Activated naive CD4-positive, alpha-beta T cell treated with anti-CD3 and anti-CD28 coated beads, Interleukin-2, amount 50 U/mL, for 16 hours (primary cell): ENCODE measurements around the gene HNRNPH1.

Experiments
- DNase-seq: peaks from one replicate; pipeline ENCODE4 v3.0.0-alpha.2; 2020

HNRNPH1 gene

DNA sequence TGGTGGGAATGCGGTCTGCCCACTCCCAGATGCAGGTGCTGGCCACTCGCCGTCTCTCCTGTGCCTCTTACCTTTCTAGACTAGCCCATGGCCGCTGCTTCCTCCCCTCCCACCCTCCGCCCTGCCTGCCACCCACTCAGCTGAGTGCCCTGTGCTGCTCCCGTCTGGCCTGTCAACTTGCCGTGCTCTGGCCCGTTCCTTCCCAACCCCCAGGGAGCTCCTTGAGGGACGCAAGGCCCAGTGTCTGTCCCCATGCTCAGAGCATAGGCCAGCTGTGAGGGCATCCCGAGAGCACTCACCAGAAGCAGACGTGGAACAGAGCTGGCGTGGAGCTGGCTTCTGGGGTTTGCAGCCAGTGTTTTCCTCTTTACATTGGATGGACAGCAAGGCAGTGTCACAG lies 20.2 kb downstream of the HNRNPH1 start:
- no peak for DNase-seq

DNA sequence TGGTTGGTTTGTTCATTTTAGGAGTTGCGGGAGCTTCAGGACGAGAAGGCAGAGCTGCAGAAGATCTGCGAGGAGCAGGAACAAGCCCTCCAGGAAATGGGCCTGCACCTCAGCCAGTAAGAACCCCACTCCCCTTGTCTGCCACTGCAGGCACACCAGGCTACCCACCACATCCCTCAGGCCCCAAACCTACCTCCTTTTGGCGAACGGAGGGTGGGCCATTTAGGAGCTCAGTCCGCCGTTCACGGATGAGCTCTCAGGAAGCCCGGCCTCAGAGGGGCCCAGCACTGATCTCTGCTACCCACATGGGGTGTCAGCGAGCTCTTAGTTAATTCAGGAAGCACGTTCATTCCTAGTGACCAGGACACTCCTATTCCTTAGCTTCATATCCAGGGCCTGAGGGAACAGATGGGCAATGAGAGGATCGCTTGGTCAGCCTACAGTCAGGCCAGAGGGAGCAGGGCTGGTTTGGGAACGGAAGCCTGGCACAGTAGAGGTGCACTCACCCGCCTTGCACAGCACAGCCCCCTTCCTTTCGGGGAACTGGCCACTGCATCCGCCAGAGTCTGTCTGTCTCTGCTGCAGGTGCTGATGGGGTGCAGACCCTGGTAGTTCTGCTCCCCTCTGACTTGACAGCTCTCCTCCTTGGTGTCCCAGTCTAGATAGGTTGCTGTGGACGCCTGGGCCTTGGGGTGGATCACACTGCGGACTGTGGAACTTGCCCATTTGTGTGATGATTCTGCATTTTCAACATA lies 21.4 kb downstream of the HNRNPH1 start:
- no peak for DNase-seq

DNA sequence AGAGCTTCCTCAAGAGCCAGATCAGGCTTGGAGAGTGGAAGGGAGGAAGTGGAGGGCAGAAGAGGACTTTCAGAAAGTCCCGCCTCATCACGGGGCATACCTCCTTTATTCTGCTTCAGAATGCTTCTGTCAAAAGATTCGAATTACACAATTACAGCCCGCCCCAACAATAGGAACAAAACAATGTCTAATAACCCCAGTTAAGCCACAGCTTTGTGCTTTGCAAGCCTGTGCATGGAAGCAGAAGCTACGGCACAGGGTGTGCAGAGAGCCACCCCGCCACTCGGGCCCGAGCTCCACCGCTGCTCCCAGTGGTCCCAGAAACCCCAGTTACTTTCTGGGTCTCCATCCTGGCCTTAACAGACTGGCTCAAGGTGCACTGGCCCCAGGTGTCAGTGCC lies 23.5 kb downstream of the HNRNPH1 start:
- no peak for DNase-seq

DNA sequence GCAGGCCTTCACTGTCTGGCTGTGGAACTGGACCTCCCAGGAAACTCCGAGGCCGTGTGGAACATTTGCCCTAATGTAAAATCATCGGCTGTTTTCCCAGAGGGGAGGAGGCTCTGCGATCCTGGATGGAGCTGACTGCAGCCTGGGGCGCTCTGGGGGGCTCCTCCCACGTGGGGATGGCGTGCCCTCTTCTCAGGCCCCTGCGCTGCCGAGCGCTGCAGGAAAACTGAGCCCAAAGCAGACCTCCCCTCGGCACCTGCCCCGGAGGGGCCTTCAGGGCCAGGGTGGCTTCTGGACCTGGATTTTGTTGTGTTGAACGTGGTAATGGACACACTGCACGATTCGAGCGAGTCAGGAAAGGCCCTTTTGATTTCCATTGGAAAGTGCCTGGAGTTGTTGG lies 23.9 kb downstream of the HNRNPH1 start:
- no peak for DNase-seq

DNA sequence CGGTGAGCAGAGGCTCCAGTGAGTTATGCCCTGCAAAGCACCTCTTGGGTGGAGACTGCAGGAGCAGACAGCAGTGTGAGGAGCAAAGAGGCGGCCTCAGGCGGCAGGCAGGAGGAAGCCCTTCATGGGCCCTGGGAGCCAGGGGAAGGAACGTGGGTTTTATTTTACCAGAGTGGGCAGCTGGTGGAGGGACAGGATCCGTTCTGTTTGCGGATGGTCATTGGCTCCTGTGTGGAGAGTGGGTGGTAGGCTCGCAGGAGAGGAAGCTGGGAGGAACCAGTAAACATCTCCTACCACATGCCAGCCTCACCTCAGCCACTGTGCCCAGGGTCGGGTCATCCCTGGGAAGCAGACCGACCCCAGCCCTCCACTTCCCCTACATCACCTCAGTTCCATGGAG lies 24.4 kb downstream of the HNRNPH1 start:
- no peak for DNase-seq

DNA sequence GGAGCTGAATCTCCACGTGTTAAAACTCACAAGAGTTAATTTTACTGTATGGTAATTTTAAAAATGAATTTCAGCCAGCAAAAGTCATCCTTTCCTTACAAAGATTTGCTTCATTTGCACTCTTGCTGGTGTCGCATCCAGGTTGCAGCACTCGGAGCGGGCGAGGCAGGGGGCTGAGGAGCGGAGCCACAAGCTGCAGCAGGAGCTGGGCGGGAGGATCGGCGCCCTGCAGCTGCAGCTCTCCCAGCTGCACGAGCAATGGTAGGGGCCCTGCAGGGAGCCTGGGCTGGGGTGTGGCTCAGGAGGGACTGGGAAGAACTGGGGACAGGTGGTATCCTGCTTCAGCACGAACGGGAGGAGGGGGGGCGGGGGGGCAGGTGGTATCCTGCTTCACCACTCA lies 27.1 kb downstream of the HNRNPH1 start:
- DNase-seq: no peak

DNA sequence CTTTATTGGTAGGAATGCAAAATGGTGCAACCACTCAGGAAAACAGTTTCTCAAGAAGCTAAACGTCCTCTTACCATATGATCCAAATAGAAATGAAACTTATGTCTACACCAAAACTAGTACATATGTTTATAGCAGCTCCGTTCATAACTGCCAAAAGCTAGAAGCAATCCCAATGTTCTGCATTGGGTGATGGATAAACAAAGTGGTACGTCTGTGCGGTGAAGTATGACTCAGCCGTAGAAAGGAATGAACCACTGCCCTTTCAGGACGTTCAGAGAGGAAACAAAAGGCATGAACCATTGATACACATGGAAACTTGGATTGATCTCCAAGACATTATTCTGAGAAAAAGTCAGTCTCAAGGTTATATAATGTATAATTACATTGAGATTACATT lies 27.6 kb downstream of the HNRNPH1 start:
- no peak for DNase-seq

DNA sequence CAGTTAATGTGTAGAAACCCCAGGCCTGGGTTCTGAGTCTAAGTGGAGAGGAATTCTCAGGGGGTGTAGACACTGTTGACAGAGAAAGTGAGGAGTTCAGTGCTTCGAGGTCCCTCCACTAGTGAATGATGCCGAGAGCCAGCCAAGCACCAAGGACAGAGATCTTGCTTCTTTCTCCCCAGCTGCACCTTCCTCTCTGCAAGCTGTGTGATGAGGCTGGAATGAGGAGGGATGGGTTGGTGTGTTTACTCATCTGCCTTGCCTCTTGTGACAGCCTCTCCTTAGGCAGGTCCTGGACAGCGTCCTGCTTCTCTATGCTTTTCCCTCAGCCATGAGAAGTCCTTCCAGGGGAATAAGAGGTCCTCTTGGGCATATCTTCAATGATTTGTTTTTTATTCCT lies 35.3 kb downstream of the HNRNPH1 start:
- DNase-seq: no peak

DNA sequence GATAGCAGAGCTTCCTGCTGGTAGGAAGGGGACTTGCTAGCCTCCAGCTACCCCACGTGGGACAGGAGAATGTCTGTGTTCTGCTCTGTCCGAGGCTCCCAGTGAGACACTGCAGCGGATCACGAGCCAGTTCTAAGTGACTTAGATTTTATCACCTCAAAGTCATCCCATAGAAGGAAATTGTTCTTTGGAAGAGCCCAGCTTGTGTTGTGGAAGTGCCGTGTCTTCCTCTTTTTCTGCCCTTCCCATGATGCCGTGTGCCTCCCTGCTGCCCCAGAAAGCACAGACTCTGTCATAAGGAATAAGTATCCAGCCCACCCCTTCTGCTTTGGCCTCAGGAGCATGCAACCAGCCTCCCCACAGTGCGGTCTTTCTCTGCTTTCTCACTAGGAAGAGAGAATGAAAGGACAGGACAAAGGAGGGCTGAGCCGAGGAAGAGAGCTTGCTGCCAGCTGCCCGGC lies 37.5 kb downstream of the HNRNPH1 start:
- DNase-seq: no peak

DNA sequence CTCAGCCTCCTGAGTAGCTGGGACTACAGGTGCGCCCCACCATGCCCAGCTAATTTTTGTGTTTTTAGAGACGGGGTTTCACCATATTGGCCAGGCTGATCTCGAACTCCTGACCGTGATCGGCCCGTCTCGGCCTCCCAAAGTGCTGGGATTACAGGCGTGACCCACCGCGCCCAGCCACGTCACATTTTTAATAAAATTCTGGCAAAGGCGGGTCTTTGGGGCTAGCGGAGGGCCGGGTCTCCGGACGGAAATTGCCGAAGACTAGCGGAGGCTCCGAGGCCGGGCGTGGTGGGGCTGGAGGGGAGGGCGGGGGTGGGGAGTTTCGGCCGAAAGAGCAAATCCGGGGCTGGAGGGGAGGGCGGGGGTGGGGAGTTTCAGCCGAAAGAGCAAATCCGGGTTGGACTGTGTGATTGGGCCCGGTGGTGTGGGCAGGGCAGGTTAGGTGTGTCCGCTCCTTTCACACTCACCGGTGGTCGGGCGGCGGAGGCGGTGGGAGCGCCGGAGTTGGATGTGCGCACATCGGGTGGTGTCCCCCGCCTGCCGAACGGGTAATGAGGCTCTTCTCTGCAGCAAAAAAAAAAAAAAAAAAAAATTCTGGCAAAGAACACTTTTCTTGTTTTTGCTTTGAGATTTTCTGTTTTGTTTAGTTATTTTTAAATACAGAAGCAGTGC lies 46.0 kb downstream of the HNRNPH1 start:
- no peak for DNase-seq

DNA sequence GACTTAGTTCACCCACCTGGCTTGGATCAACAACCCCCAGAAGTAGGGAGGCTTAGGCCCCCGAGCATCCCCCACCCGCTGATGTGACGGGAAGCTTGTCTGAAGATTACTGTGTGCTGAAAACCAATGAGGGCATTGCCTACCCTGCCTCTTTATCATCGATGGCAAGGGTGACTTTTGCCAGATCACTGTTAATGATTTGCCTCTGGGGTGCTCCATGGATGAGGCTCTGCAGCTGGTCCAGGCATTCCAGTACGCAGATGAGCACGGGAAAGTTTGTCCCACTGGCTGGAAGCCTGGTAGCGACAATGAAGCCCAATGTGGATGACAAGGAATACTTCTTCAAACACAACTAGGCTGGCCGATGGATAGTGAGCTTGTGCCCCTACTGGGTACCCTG lies 51.1 kb downstream of the HNRNPH1 start:
- no peak for DNase-seq

DNA sequence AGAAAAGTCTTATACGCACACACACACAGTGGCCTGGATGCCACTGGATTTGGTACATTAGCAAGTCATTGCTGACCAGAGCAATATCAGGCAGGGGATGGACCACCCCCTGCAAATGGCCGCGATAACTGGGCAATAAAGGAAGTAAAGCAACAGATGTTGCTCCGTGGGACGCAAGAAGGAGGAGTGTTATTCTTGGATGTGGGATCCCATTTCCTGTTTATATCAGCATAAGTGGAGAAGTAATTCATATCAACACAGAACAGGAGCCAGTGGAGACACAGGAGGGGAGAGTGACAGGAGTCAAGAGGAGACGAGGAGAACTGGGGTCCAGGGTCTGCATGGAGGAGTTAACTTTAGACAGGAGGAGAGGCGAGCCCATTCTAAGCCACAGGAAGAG lies 54.8 kb downstream of the HNRNPH1 start:
- no peak for DNase-seq

DNA sequence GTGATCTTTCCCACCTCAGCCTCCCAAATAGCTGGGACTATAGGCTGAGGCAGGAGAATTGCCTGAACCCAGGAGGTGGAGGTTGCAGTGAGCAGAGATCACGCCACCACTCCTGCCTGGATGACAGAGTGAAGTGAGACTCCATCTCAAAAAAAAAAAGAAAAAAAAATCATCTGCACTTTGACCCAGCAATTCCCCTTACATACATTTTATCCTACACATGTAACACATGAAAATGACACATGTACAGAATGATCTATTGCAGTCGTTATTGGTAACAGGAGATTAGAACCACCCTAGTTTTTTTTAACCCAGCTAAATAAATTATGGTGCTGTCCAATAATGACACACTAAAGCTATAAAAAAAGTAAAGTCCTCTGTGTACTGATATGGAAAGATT lies 58.9 kb downstream of the HNRNPH1 start:
- no peak for DNase-seq
